GM18909 (cell line): Measurements from ENCODE around the gene CHRNB2.
"Not testable (repeated sequence)": the region's sequence is repeated elsewhere in the genome, so short reads cannot be mapped to it uniquely, and the experiment has no call there.

Source experiments
- ATAC-seq: cut with Tn5 transposase; IDR thresholded peaks from one replicate; pipeline ENCODE4 v1.9.1; 2021; ENCODE audit warnings: mild to moderate bottlenecking; ENCODE audit not compliant: unreplicated experiment, poor library complexity

CHRNB2 gene

DNA sequence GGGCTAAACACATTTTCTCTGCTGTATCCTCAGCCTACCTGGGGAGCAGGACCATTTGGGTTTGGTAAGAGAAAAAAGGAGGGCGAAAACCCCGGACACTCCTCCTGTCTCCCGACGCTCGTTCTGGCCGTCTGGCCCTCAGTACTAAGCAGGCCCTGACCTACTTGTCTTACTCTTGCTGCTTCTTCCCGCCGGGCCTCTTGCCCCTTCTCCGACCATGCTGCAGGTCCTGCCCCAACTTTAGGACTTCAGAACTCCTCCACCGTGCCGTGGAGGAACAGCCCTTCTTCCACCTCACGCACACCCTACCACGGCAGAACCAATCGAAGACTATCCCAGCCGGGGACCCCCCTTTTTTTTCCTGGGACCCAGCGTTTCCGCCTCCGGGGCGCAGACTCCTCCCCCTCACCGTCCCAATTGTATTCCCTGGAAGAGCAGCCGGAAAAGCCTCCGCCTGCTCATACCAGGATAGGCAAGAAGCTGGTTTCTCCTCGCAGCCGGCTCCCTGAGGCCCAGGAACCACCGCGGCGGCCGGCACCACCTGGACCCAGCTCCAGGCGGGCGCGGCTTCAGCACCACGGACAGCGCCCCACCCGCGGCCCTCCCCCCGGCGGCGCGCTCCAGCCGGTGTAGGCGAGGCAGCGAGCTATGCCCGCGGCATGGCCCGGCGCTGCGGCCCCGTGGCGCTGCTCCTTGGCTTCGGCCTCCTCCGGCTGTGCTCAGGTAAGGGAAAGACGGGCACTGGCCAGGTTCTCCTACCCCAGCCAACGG lies at the start of gene CHRNB2:
Gene CHRNB2 (plus strand): TSS at position 393 of the 771 bp plus-strand sequence. CDS start 267 bp downstream, at position 660.
- ATAC-seq: no peak

DNA sequence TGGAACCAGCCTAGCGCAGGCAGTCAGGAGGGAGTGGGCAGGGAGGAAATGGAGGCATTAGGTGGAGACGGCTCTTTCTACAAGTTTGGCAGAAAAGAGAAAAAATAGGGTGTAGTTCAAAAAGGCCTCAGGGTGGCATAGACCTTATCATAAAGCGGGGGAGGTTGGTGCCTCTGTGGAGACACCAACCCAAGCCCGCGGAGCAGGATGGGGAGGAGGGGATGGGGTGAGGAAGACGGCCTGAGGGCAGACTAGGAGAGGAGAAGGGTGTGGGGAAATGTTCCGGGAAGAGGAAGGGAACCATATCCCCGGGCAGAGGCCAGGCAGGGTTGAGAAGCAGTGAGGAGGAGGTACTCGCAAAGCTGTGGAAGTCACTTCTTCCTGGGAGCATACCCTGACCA lies 48.0 kb upstream of the CHRNB2 start:
- no peak for ATAC-seq

DNA sequence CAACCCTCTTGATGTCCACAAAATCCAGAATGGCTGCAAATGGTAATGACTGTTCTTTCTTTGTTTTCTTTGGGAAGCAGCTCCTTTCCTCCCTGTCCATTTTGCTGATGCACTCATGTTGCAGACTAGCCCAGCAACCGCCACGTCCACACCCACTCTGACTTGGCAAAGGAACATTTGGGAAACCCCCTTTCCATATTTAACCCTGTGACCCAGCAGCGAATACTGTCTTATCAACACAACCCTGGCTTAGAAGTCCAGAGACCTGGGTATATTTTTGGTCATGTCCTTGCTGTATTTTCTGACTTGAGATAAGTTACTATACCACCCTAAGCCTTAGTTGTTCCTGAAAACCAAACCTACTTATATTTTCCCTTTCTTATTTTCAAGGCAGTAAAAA lies 47.2 kb upstream of the CHRNB2 start:
- no peak for ATAC-seq

GRCh38 chr1:154521695-154522094 lies 45.9 kb upstream of the CHRNB2 start:
- no peak for ATAC-seq

GRCh38 chr1:154524881-154525280 lies 42.7 kb upstream of the CHRNB2 start:
- ATAC-seq: no peak

GRCh38 chr1:154527192-154527591 lies 40.4 kb upstream of the CHRNB2 start:
- ATAC-seq: no peak

DNA sequence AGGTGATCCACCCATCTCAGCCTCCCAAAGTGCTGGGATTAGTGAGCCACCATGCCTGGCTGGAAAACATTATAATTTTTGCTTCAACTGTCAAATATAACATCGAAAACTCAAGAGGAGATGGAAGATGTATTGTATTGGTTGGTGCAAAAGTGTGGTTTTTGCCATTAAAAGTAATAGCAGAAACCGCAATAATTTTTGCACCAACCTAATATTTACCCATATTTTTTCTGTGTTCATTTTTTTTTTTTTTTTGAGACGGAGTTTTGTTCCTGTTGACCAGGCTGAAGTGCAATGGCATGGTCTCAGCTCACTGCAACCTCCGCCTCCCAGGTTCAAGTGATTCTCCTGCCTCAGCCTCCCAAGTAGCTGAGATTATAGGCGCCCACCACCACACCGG lies 38.3 kb upstream of the CHRNB2 start:
- ATAC-seq: no peak

DNA sequence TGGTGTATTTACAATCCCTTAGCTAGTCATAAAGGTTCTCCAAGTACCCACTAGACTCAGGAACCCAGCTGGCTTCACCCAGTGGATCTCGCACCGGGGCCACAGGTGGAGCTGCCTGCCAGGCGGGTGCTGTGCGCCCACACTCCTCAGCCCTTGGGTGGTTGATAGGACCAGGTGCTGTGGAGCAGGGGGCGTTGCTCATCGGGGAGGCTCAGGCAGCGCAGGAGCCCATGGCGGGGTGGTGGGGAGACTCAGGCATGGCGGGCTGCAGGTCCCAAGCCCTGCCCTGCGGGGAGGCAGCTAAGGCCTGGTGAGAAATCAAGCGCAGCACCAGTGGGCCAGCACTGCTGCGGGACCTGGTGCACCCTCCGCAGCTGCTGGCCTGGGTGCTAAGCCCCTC lies 35.6 kb upstream of the CHRNB2 start:
- ATAC-seq: not testable (repeated sequence)

DNA sequence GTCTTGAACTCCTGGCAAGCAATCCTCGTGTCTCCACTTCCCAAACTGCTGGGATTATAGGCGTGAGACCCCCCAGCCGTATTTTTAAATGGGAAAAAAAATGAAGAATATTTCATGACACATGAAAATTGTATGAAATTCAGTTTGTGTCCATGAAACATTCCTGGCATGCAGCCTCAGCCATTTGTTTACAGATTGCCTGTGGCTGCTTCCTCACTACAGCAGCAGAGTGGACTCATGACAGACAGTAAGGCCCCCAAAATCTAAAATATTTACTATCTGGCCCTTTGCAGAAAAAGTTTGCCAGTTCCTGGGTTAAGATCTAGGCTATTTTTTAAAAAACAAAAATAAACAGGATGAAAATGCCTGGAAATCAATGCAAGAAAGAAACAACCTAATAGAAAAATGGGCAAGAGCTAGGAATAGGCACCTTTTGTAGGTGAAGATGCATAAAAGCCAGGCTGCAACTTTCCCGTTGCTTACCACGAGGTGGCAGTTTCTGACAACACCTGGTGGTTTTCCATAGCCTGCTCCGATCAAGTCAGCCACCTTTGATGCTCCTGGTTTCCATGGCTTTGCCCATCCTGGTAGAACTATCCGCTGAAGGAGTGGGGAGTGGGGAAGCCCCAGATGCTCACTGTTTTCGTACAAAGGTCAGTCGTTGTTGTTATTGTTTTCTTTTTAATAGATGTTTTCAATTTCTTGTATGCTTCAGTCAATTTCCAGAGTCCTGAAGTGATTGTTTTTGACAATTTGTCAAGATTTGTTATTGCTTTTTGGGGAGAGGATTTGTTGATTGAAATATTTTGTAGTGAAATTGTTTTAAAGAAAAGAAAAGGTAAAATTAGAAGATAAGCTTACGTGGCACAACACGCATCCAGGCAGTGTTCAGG lies 33.4 kb upstream of the CHRNB2 start:
- ATAC-seq: no peak

DNA sequence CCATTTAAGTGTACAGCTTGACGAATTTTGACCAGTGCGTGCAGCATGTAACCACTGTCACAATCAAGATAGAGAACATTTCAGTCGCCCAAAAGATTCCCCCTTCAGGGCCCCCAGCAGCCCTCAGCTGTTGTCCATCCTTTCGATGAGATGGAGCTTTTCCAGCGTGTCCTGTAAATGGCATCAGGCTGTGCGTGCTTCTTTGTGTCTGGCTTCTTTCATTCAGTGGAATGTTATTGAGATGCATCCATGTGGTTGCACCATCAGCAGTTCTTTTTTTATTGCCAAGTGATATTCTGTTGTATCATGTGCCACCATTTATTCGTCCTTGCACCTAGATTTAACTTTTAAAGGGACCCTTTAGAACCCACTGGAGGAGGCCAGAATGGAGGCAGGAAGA lies 31.0 kb upstream of the CHRNB2 start:
- ATAC-seq: no peak

DNA sequence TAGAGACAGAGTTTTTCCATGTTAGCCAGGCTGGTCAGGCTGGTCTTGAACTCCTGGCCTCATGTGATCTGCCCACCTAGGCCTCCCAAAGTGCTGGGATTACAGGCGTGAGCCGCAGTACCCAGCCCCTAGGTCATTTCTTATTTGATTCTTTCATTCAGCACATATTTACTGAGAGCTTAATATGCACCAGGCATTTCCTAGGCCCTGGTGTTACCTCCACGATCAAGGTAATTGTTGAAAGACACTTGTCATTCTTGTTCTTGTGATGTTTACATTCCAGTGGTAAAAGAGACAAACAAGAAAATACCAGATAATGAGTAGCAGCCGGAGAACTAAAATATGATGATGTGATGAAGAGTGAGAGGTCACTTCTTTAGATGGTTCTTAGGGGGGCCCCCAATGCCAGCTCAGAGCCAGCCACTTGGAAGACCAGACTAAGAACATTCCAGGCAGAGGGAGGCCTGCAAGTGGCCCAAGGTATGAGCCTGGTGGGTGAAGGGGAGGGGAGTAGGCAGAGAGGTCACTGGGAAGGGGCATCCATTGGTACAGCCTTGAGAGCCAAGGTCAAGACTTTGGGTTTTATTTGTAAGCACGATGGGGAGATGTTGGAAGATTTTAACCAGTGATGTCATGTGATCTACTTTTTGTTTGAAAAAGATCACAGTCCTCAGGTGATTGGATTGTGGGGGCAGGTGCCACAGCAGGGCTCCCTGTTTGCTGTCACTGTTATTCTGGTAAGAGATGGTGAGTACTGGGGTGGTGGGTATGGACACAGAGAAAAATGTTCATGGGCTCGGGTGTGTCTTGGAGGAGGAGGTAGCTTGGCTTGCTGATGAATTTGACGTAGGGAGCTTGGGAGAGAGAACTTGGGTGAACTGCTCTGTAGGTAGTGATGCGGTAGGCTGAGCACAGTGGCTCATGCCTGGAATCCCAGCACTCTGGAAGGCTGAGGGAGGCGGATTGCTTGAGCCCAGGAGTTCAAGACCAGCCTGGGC lies 27.8 kb upstream of the CHRNB2 start:
- ATAC-seq: no peak

DNA sequence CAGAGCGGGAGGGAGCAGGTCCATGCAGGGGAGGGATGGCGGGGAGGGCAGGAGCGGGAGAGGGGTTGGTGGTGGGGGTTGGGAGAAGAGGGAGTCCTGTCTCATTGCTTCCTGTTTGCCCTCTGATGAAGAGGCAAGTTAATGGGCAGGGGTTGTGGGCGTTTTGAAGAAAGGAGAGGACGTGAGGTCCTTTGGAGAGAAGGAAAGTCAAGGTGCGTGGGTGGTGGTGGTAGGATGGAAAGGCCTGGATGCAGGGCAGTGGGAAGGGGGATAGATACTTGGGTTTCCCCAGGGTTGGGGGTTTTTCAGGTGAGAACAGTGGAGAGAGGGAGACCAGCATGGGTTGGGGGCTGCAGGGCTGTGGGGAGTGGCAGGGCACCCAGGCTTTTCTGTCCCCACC lies 26.3 kb upstream of the CHRNB2 start:
- ATAC-seq: no peak

DNA sequence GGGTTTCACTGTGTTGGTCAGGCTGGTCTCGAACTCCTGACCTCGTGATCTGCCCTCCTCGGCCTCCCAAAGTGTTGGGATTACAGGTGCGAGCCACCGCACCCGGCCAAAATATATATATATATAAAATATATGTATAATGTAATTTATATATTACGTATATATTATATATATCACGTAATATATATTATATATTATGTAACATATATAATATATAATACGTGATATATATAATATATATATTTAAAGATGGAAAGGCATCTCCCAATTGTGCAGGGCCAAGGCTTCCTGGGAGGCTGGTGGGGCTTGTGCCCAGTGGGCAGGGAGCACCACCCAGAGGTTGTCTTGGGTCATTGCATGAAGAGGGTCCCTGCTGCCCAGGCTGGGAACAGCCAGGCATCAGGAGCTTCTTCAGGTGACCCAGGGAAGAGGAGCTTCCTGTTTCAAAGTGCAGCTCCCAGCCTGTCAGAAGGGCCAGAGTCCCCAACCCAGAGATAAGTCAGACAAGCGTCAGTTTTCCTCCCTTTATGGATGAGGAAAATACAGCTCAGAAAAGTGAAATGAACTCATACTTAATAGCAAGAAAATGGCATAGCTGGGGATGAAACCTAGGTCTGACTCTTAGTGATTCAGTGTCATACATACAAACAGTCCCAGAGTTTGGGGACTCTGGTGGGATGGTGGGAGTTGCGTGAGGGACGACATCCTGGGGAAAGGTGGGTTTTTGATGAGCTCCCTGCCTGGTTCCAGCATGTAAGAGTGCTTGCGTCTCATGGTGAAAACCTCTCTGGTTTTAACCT lies 21.1 kb upstream of the CHRNB2 start:
- no peak for ATAC-seq

- ATAC-seq: no peak
Observed at GRCh38 chr1:154547105-154547732, 20.4 kb upstream of the CHRNB2 start.

- ATAC-seq: no peak
Observed at GRCh38 chr1:154548028-154548427, 19.6 kb upstream of the CHRNB2 start.

GRCh38 chr1:154549202-154549770 lies 18.3 kb upstream of the CHRNB2 start:
- no peak for ATAC-seq

GRCh38 chr1:154550070-154550469 lies 17.5 kb upstream of the CHRNB2 start:
- no peak for ATAC-seq

DNA sequence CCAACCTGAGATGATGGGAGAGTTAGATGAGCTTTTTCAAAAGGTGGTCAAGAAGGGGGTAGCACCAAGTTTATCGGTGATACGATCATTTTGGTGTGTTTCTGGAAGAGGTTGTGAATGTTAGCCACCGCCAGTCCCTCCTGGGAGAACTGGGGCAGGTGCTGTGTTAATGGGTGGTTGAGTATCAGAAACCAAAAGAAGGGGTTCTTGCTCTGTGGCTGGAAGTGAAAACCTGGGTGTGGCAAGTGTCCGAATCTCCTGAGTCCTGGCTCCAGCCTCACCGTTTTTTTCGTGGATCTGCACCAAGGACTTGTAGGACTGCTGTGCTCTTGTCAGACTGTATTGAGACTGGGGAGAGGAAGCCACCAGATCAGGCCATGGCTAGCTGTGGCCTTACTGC lies 16.9 kb upstream of the CHRNB2 start:
- ATAC-seq: no peak

DNA sequence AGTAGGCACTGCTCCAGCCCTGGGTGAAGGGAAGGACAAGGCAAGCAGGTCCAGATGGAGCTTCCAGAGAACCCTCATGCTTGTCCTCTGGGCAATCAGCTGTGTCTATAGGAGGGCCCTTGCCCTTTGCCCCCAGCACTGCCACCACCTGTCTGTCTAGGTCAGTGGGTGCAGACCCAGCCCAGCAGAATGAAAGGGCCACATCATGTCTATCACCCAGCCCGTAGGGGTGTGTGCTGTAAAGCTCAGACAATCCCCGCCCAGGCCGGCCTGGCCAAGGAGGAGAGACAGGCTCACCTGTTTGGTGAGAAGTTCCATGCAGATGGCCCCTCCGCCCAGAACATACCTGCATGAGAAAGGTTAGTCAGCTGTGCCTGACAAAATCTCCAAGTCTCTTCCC lies 16.1 kb upstream of the CHRNB2 start:
- no peak for ATAC-seq
